HG03175 (cell line): Measurements from ENCODE around the gene FRA10AC1.
A peak's percentile ranks its signal among the peaks of the same experiment; 100 is the strongest.
"Not testable (repeated sequence)": the region's sequence is repeated elsewhere in the genome, so short reads cannot be mapped to it uniquely, and the experiment has no call there.

Experiments used
- ATAC-seq: cut with Tn5 transposase; IDR thresholded peaks from one replicate; pipeline ENCODE4 v1.9.1; 2021; ENCODE audit warnings: mild to moderate bottlenecking, moderate library complexity; ENCODE audit not compliant: unreplicated experiment

The FRA10AC1 gene

DNA sequence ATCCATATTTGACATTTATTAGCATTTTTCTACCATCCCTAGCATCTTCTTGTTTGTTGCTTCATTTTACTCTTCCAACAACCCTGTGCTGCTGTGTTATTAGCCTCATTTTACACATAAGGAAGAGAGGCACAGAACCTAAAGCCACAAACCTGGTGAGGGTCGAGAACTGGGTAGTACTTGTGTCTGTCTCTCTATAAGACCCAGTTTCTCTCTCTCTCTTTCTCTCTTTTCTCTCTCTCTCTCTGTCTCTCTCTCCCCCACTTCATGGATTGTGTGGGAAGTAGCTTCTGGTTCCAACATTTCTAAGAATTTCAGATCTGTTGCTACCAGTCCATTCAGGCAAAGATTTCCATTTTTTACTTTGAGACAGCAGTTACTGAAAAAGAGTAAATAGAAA is 1.4 kb upstream of the FRA10AC1 start:
- ATAC-seq = no peak

- ATAC-seq = peak; percentile 2
Measured at GRCh38 chr10:93703066-93703465, 674 bp upstream of the FRA10AC1 start.

- ATAC-seq = peak; percentile 19
Measured at GRCh38 chr10:93701866-93702209, 554 bp downstream of the FRA10AC1 start.

DNA sequence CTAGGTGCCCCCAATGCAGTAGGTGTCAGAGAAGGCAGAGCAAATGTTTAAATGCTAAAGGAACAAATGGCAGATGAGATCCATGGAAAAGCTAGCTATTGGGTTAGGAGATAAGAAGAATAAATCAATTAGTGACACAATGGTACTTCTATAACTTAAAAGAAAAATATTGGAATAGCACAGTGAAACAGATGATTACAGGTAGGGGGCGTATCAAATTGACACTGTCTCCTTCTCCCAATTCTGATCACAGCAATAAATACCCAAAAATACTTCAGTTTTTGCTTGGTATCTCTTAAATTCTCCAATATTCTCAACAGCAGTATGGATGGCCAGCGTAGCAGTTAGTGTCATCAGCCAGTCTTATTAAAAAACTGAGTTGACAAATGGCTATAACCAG is 5.2 kb downstream of the FRA10AC1 start:
- ATAC-seq = no peak

DNA sequence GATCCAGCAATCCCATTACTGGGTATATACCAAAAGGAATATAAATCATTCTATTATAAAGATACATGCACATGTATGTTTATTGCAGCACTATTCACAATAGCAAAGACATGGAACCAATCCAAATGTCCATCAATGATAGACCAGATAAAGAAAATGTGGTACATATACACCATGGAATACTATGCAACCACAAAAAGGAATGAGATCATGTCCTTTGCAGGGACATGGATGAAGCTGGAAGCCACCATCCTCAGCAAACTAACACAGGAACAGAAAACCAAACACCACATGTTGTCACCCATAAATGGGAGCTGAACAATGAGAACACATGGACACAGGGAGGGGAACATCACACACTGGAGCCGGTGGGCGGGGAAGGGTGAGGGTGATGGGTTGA is 5.8 kb downstream of the FRA10AC1 start:
- not testable (repeated sequence) for ATAC-seq

- ATAC-seq = no peak
Measured at GRCh38 chr10:93695740-93696139, 6.7 kb downstream of the FRA10AC1 start.

GRCh38 chr10:93687737-93688136 is 14.7 kb downstream of the FRA10AC1 start:
- no peak for ATAC-seq

DNA sequence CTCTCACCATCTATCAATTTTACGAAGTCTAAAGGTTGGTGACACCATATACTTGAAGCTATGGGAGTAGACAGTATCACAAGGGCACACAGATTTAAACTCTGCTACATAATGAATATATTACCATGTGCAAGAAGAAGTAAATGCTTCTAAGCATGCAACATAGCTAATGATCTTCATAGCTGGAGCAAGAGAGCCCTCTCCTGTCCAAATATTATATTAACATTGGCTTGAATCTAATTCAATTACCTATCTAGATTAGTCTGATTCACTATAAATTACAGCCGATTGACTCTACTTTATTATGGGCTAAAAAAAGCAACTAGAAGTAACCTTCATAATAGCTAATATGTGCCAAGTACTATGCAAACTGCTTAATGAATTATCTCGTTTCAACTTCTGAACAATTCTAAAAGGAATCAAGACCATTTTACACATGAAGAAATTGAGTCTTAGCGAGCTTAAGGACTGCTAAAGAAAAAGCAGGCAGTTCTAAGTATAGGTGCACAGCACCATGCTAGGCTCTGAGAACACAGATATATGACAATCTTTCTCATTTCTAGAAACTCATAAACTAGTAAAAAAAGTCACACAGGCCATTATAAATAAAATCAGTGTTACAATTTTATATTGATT is 21.9 kb downstream of the FRA10AC1 start:
- ATAC-seq = no peak

- no peak for ATAC-seq
Measured at GRCh38 chr10:93678805-93679587, 23.4 kb downstream of the FRA10AC1 start.

- no peak for ATAC-seq
Measured at GRCh38 chr10:93678386-93678785, 24.0 kb downstream of the FRA10AC1 start.

- no peak for ATAC-seq
Measured at GRCh38 chr10:93673791-93674190, 28.6 kb downstream of the FRA10AC1 start.

DNA sequence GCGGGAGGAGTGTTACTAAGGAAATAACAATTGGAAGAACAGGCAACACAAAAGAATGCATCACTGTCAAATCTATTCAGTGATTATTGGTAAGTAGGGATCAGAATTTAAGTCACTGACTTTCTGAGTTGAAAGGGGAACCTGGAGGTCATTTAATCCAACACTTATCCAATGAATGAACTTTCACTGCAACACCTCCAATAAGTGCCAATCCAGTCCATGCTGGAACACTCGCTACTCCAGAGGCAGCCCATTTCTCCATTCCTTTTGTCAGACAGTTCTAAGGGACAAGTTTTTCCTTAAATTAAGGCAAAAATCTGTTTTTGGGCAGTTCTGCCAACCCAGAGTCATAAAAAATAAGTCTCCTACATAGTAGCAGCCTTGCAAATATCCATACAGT is 29.5 kb downstream of the FRA10AC1 start:
- ATAC-seq = no peak

DNA sequence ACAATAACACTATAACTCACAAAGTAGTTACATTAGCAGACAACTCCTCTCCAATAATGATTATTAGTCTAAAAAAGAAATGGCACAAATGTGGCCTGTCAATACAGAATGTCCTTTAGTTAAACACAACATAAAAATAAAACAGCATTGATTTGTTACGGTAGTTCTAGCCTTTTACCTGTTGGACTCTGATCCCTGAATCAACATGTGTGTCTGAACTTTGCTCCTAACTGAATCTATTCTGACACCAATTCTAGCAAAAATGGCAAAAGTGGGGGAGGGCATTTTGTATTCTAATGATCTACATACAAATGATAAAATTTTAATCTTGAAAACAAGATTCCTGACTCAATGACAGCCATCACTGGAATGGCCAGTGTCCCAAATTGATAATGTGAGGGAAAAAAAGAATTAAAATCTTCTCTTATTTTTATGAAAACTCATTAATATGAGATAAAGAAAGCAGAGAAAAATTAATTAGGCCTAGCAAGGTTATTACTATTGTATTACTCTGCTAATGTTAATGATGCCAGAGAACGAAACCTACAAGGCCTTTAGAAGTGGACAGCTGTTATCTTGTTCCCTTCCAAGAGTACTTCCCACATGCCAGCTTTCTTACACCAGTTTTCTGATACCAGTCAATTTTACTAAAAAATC is 30.2 kb downstream of the FRA10AC1 start:
- no peak for ATAC-seq

- no peak for ATAC-seq
Measured at GRCh38 chr10:93671042-93671441, 31.4 kb downstream of the FRA10AC1 start.

- ATAC-seq = no peak
Measured at GRCh38 chr10:93670372-93670771, 32.0 kb downstream of the FRA10AC1 start.

DNA sequence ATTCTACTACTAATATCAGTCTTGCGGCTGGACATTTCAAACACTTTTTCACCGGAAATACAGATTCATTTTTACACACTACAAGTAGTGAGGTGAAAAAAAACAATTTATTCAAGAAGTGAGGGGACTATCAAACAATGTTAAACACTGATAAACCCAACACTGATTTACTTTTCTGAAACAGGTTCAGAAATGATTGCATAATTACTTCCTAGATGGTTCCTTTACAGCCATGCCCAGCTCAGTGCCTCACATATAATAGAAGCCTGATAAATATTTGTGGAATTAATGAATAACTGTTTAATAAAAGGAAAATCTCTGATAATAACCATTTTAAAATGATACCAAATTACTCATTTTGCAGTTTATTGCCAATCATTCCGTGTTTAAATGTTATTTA is 34.6 kb downstream of the FRA10AC1 start:
- ATAC-seq = no peak

DNA sequence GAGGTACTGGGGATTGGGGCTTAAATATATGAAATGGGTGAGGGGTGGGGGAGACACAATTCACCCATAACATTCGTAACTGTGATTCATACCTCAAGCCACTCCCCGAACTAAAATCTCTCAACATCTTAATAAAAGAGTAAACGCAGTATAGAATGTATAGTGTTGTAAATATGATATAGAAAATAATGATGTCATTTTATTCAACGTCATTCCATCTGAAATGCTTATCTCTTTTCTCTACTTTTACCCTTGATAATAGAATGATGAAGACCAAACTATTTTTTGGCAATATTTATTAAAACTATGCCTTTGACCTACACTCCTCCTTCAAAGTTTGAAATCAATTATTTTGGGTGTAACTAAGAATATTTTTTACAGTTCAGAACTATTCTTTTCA is 36.4 kb downstream of the FRA10AC1 start:
- ATAC-seq = no peak

GRCh38 chr10:93657757-93658156 is 44.6 kb downstream of the FRA10AC1 start:
- ATAC-seq = no peak

- ATAC-seq = no peak
Measured at GRCh38 chr10:93656155-93656554, 46.2 kb downstream of the FRA10AC1 start.

- no peak for ATAC-seq
Measured at GRCh38 chr10:93654201-93654600, 48.2 kb downstream of the FRA10AC1 start.

DNA sequence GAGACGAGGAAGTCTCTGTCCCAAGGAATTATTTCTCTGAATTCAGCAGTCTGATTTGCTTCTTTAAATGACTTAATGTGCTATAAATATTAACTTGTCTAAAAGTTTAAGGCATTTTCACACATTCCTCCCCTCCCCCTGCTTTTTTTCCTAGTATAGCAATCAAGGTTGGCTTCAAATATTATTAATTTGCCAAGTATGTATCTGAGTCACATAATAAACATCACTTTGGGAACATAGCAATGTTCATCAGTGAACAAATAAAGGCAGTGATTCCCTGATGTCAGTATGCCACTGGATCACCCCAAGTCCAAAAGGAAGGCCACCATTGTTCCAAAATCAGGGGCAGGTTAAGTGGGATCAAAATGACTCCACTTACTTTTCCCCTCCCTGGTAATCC is 49.5 kb downstream of the FRA10AC1 start:
- ATAC-seq = no peak

- no peak for ATAC-seq
Measured at GRCh38 chr10:93639791-93640190, 62.6 kb downstream of the FRA10AC1 start.
